DOHH2 (cell line): ENCODE data around the gene KIF26B.

Source experiments
- H3F3A ChIP-seq: fragments of 200-600 bp; sonication (generic), shearing (Covaris generic); 2 replicates; pipeline ENCODE4 v1.6.0; 2016; ENCODE audit warnings: antibody characterized with exemption, mild to moderate bottlenecking; ENCODE audit not compliant: control insufficient read depth, insufficient read depth
- H3K27ac ChIP-seq: fragments of 200-600 bp; sonication (generic); 2 replicates; pipeline ENCODE4 v1.5.1; 2014; ENCODE audit warnings: low read depth, mild to moderate bottlenecking, low read length, moderate library complexity
- H3K27me3 ChIP-seq: fragments of 200-600 bp; sonication (generic); 2 replicates; pipeline ENCODE4 v1.6.1; 2014; ENCODE audit warnings: mild to moderate bottlenecking, low read length, mixed read lengths; ENCODE audit not compliant: control insufficient read depth
- H3K36me3 ChIP-seq: fragments of 200-600 bp; sonication (generic); 2 replicates; pipeline ENCODE4 v1.6.1; 2014; ENCODE audit warnings: mild to moderate bottlenecking, low read length, moderate library complexity, mixed read lengths; ENCODE audit not compliant: control insufficient read depth
- H3K4me1 ChIP-seq: fragments of 200-600 bp; sonication (generic); 2 replicates; pipeline ENCODE4 v1.6.1; 2014; ENCODE audit warnings: mild to moderate bottlenecking, low read length, mixed read lengths; ENCODE audit not compliant: control insufficient read depth
- H3K4me2 ChIP-seq: fragments of 200-600 bp; sonication (generic); 2 replicates; pipeline ENCODE4 v1.6.0; 2014; ENCODE audit warnings: mild to moderate bottlenecking, low read length, moderate library complexity
- H3K4me3 ChIP-seq: fragments of 200-600 bp; sonication (generic); 2 replicates; pipeline ENCODE4 v1.5.1; 2014; ENCODE audit warnings: mild to moderate bottlenecking, low read length, mixed read lengths
- H3K79me2 ChIP-seq: fragments of 200-600 bp; sonication (generic); 2 replicates; pipeline ENCODE4 v1.6.1; 2014; ENCODE audit warnings: mild to moderate bottlenecking, low read length, mixed read lengths; ENCODE audit not compliant: control insufficient read depth
- H3K9me2 ChIP-seq: fragments of 200-600 bp; sonication (generic); replicated peaks from 2 replicates; pipeline ENCODE4 v1.6.1; 2014; ENCODE audit warnings: mild to moderate bottlenecking, low read length, mixed read lengths; ENCODE audit not compliant: control insufficient read depth
- H3K9me3 ChIP-seq: fragments of 200-600 bp; sonication (generic); 2 replicates; pipeline ENCODE4 v1.6.1; 2014; ENCODE audit warnings: antibody characterized with exemption, low read length, mixed read lengths; ENCODE audit not compliant: control insufficient read depth, insufficient read depth
- H4K20me1 ChIP-seq: fragments of 200-600 bp; sonication (generic); 2 replicates; pipeline ENCODE4 v1.6.0; 2014; ENCODE audit warnings: low read depth, mild to moderate bottlenecking, antibody characterized with exemption, low read length, moderate library complexity; ENCODE audit not compliant: control insufficient read depth, insufficient read depth
- EZH2phosphoT487 ChIP-seq: fragments of 200-600 bp; sonication (generic); IDR thresholded peaks from 2 replicates; pipeline ENCODE4 v1.6.1; 2017; ENCODE audit warnings: borderline replicate concordance, mild to moderate bottlenecking, antibody characterized with exemption, low read length, moderate library complexity, mixed read lengths
- TF ChIP-seq, protein P1 (sequence below): fragments of 200-600 bp; sonication (generic); IDR thresholded peaks from one replicate; pipeline ENCODE4 v1.5.1; 2014; ENCODE audit warnings: antibody characterized with exemption, mild to moderate bottlenecking, low read depth, low read length; ENCODE audit not compliant: poor library complexity, severe bottlenecking

The KIF26B gene

DNA sequence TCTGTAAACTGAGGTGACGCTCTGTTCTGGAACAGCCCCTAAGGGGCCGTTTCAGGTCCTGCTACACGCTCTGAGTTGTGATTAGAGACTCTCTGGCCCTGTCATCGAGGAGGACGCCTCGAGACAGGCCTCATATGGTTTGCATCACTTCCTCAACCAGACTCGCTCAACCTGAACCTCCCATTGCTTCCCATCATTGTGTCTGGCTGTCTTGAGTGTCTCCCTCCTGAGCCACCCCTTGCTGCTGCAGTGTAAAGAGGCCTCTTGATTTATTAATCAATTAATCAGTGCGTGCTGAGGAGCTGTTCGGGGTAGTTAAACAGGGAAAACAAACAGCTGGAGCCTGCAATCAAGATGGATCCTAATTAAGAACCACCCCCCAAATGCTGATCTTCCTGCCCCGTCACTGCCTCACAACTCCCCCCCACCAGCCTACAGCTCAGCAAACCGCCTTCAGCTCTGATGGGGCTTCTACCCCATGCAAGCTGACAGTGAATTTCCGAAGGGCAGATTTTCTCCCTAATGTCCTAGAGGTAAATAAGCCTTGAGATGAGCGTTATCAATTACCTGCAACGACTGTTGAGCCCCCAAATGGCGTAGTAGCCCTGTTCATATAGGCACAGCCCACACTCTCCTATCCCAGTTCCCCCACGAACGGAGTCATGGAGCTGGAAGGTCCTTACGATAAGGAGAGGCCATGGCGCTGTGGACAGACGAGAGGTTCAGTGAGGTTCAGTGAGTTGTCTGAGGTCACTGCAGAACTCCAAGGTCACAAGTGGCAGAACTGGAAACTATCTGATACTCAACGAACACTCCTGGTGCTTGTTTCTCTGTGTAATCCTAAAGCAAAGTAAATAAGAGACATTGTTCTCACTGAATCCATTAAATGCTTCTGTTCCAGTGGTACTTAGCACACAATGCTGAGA, 210.6 kb downstream of the KIF26B start:
- Histone ChIP-seq H3K9me3 (no peaks in the 10 kb centered on the region), H3K4me3 (no peak overlapping the region), H3K4me2 (no peak overlapping the region), H3F3A (no peaks in the 10 kb centered on the region), H3K27ac (no peak overlapping the region), H3K36me3 (no peaks in the 10 kb centered on the region), H3K27me3 (no peaks in the 10 kb centered on the region), H3K79me2 (no peaks in the 10 kb centered on the region), H3K9me2 (no peaks in the 10 kb centered on the region), H3K4me1 (no peaks in the 10 kb centered on the region), H4K20me1 (no peaks in the 10 kb centered on the region)
- TF ChIP-seq, protein P1, sequence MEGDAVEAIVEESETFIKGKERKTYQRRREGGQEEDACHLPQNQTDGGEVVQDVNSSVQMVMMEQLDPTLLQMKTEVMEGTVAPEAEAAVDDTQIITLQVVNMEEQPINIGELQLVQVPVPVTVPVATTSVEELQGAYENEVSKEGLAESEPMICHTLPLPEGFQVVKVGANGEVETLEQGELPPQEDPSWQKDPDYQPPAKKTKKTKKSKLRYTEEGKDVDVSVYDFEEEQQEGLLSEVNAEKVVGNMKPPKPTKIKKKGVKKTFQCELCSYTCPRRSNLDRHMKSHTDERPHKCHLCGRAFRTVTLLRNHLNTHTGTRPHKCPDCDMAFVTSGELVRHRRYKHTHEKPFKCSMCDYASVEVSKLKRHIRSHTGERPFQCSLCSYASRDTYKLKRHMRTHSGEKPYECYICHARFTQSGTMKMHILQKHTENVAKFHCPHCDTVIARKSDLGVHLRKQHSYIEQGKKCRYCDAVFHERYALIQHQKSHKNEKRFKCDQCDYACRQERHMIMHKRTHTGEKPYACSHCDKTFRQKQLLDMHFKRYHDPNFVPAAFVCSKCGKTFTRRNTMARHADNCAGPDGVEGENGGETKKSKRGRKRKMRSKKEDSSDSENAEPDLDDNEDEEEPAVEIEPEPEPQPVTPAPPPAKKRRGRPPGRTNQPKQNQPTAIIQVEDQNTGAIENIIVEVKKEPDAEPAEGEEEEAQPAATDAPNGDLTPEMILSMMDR = no peak
- no peak for TF ChIP-seq EZH2phosphoT487

DNA sequence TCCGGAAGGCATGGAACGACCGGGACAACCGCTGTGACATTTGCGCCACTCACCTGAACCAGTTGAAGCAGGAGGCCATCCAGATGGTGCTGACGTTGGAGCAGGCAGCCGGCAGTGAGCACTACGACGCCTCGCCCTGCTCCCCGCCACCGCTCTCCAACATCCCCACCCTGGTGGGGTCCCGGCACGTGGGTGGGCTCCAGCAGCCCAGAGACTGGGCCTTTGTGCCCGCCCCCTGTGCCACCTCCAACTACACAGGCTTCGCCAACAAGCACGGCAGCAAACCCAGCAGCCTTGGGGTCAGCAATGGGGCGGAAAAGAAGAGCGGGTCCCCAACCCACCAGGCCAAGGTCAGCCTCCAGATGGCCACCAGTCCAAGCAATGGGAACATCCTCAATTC, 212.1 kb downstream of the KIF26B start:
- H3K9me2 ChIP-seq = no peaks in the 10 kb centered on the region
- no peaks in the 10 kb centered on the region for H3F3A ChIP-seq
- H3K27me3 ChIP-seq = no peaks in the 10 kb centered on the region
- H3K27ac ChIP-seq = no peak overlapping the region
- no peak overlapping the region for H3K4me2 ChIP-seq
- TF ChIP-seq, protein P1 = no peak
- TF ChIP-seq EZH2phosphoT487 = no peak
- no peaks in the 10 kb centered on the region for H3K9me3 ChIP-seq
- no peaks in the 10 kb centered on the region for H3K4me1 ChIP-seq
- no peaks in the 10 kb centered on the region for H3K36me3 ChIP-seq
- no peaks in the 10 kb centered on the region for H4K20me1 ChIP-seq
- no peak overlapping the region for H3K4me3 ChIP-seq
- H3K79me2 ChIP-seq = no peaks in the 10 kb centered on the region

DNA sequence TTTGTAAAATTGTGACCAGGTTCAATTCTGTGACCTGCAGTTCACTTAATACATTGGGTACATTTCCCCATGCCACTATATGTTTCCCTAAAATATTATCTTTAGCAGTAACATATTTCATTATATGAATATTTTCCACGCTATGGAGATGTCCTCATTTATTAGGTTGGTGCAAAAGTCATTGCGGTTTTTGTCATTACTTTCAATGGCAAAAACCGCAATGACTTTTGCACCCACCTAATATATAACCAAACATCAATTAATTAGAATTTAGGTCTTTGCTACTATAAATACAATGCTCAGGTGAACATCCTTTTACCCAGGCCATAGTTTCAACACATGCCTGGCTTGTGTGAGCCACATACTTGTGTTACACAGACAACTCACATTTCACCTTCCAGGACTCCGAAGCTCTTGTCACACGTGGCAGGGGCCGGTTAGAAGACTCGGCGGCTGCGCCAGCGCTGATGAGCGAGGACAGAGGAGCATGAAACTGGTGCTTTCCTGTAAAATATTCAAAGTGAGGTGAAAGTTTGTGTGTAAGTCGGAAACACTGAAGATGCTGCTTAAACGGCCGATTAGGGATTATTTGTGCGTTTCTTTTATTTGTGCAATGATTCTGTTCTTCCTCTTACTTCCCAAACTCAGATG, 215.5 kb downstream of the KIF26B start:
- Histone ChIP-seq H3K27me3 (no peaks in the 10 kb centered on the region; the same call in 1 of the 2 replicates), H4K20me1 (no peaks in the 10 kb centered on the region), H3K9me3 (no peaks in the 10 kb centered on the region), H3K79me2 (no peaks in the 10 kb centered on the region), H3K9me2 (no peaks in the 10 kb centered on the region), H3K36me3 (no peaks in the 10 kb centered on the region), H3K4me2 (no peak overlapping the region), H3K4me1 (no peaks in the 10 kb centered on the region), H3K4me3 (no peak overlapping the region), H3F3A (no peaks in the 10 kb centered on the region), H3K27ac (no peak overlapping the region)
- TF ChIP-seq EZH2phosphoT487 = no peak
- TF ChIP-seq, protein P1 = no peak
